Calu3 (cell line): ENCODE measurements around the gene ELF2. TPM values are rescaled to one million over a fixed set of nuclear protein-coding genes. Genes with fewer than 3 reads are reported as not detected.

Experiments
- BruUV-seq: library from RNA; stranded (reverse); fragments of 400-500 nt; replicated peaks from 2 replicates; lab custom pipeline; 2021; lab: Mats Ljungman, UMichigan
- CTCF ChIA-PET: fragments of 300-600 bp; sonication (Branson Sonifier 250); formaldehyde crosslinking; loops from one replicate; lab custom pipeline; 2022; ENCODE audit warnings: antibody characterized with exemption; lab: Charles Lee
- DNase-seq: peaks from one replicate; pipeline ENCODE4 v3.0.0; 2022
- H3K27ac Mint-ChIP-seq: one replicate; pipeline ENCODE4 v1.8.0; 2022; ENCODE audit warnings: mixed read lengths; ENCODE audit not compliant: unreplicated experiment
- H3K27me3 Mint-ChIP-seq: one replicate; pipeline ENCODE4 v1.8.0; 2022; ENCODE audit warnings: mixed read lengths; ENCODE audit not compliant: unreplicated experiment
- H3K36me3 Mint-ChIP-seq: one replicate; pipeline ENCODE4 v1.8.0; 2022; ENCODE audit warnings: mild to moderate bottlenecking, moderate library complexity, mixed read lengths; ENCODE audit not compliant: insufficient read depth, unreplicated experiment
- H3K4me1 Mint-ChIP-seq: one replicate; pipeline ENCODE4 v1.8.0; 2022; ENCODE audit warnings: mild to moderate bottlenecking, low read depth, mixed read lengths; ENCODE audit not compliant: unreplicated experiment
- H3K4me3 Mint-ChIP-seq: one replicate; pipeline ENCODE4 v1.8.0; 2022; ENCODE audit warnings: mild to moderate bottlenecking, low read depth, moderate library complexity, mixed read lengths; ENCODE audit not compliant: unreplicated experiment
- H3K9me3 Mint-ChIP-seq: one replicate; pipeline ENCODE4 v1.8.0; 2022; ENCODE audit warnings: low read depth, mixed read lengths; ENCODE audit not compliant: unreplicated experiment
- intact Hi-C: fragments of 100-400 bp; cut with micrococcal nuclease; formaldehyde crosslinking; loops from one replicate; pipeline ENCODE4 v1.10.0; 2022; ENCODE audit not compliant: unreplicated experiment
- total RNA-seq: library from RNA; stranded (reverse); gene quantifications from 2 replicates; pipeline ENCODE4 v1.2.3, GENCODE V29; 2022
- TF ChIP-seq, protein P1 (sequence below): fragments of 200-600 bp; IDR thresholded peaks from one replicate; pipeline ENCODE4 v1.8.0; 2022; ENCODE audit warnings: antibody characterized with exemption; ENCODE audit not compliant: unreplicated experiment

ELF2 gene
- total RNA-seq, 1 experiment from 2014 or later, result 27.8 TPM

DNA sequence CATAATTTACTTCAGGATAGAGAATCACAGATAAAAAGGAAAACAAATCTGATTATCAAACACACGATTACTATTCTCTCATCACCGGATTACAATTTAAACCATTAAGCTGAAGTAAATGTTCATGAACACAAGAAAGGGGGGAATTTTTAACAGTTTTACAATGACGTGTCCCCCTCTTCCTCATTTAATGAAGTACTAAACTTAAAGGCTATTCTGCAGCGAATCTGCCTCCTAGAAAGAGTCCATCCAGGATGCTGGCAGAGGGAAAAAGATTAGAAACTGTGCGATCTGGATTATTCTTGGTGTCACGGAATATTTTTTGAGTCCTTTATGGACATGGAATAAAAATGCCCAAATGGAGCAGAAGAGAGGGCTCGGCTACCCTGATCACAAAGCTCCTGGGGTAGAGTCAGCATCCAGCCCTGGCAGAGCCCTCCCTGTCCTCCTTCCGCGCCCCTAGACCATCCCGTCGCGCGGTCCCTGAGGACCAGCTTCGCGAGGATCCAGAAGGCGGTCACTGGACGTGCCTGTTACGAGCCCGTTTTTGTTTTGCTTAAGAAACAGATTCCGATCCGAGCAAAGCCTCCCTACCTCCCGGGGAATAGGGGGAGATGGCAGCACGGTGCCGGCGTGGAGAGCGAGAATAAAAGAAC, 1.2 kb downstream of the ELF2 start:
- no peak for DNase-seq
- BruUV-seq, result no TSS peak
- no peaks in the 10 kb centered on the region for H3K9me3 Mint-ChIP-seq
- H3K36me3 Mint-ChIP-seq, result peaks cover 35% of the 10 kb centered on the region
- peak overlapping the region; percentile 90 for H3K4me3 Mint-ChIP-seq
- TF ChIP-seq, protein P1, sequence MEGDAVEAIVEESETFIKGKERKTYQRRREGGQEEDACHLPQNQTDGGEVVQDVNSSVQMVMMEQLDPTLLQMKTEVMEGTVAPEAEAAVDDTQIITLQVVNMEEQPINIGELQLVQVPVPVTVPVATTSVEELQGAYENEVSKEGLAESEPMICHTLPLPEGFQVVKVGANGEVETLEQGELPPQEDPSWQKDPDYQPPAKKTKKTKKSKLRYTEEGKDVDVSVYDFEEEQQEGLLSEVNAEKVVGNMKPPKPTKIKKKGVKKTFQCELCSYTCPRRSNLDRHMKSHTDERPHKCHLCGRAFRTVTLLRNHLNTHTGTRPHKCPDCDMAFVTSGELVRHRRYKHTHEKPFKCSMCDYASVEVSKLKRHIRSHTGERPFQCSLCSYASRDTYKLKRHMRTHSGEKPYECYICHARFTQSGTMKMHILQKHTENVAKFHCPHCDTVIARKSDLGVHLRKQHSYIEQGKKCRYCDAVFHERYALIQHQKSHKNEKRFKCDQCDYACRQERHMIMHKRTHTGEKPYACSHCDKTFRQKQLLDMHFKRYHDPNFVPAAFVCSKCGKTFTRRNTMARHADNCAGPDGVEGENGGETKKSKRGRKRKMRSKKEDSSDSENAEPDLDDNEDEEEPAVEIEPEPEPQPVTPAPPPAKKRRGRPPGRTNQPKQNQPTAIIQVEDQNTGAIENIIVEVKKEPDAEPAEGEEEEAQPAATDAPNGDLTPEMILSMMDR, result no peak
- H3K27ac Mint-ChIP-seq, result peak overlapping the region; percentile 40
- intact Hi-C loops, result loop anchor here (10.0 kb wide), 1 partner anchor 951 kb away; no protein-coding TSS in a partner anchor
- no peaks in the 10 kb centered on the region for H3K4me1 Mint-ChIP-seq
- H3K27me3 Mint-ChIP-seq, result no peaks in the 10 kb centered on the region
- CTCF ChIA-PET, result interaction anchor here (0.6 to 1.8 kb wide), 4 partner anchors 12 to 145 kb away, joined by 5 to 8 read pairs (median 6); partner anchors contain the start of gene NAA15

DNA sequence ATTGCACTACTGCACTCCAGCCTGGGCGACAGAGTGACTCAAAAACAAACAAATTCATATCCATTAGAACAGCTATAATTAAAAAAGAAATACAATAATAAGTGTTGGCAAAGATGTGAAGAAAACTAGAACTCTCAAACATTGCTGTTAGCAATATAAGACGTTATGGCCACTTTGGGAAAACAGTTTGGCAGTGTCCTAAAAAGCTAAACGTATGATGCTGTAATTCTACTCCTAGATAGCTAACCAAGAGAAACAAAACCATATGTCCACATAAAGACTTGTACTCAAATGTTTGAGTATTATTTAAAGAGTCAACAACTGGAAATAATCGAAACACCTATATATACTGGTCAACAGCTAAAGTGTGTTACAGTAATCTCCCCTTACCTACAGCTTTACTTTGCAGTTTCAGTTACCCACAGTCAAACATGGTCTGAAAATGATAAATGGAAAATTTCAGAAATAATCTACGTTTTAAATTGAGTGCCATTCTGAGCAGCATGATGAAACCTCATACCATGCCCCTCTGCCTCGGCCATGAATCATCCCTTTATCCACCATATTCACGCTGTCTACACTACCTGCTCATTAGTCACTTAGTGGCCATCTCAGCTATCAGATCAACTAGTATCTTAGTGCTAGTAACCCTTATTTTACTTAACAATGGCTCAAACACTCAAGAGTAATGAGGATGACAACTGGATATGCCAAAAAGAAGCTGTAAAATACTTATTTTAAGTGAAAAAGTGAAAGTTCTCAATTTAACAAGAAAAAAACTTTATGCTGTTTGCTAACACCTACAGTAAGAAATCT, 4.9 kb downstream of the ELF2 start:
- intact Hi-C loops, result loop anchor here (10.0 kb wide), 1 partner anchor 947 kb away; no protein-coding TSS in a partner anchor
- Mint-ChIP-seq H3K27me3 (no peaks in the 10 kb centered on the region), H3K4me1 (peaks cover 7% of the 10 kb centered on the region), H3K27ac (peak overlapping the region; percentile 76), H3K4me3 (no peak overlapping the region), H3K36me3 (peaks cover 15% of the 10 kb centered on the region), H3K9me3 (no peaks in the 10 kb centered on the region)
- no peak for DNase-seq
- TF ChIP-seq, protein P1, result no peak
- BruUV-seq, result no TSS peak
- CTCF ChIA-PET, result no interaction called here

DNA sequence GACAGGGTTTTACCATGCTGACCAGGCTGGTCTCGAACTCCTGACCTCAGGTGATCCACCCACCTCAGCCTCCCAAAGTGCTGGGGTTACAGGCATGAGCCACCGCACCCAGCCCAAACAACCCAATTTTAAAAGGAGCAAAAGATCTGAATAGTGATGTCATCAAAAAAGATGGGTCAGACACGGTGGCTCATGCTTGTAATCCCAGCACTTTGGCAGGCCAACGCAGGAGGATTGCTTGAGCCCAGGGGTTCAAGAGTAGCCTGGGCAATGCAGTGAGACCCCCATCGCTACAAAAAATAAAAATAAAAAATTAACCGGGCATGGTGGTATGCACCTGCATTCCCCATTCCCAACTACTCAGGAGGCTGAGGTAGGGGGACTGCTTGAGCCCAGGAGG, 6.1 kb downstream of the ELF2 start:
- BruUV-seq, result no TSS peak
- DNase-seq, result no peak
- H3K4me1 Mint-ChIP-seq, result peaks cover 7% of the 10 kb centered on the region
- TF ChIP-seq, protein P1, result no peak
- H3K9me3 Mint-ChIP-seq, result no peaks in the 10 kb centered on the region
- intact Hi-C loops, result loop anchor here (10.0 kb wide), 1 partner anchor 946 kb away; no protein-coding TSS in a partner anchor
- H3K27me3 Mint-ChIP-seq, result no peaks in the 10 kb centered on the region
- CTCF ChIA-PET, result no interaction called here
- no peak overlapping the region for H3K27ac Mint-ChIP-seq
- H3K4me3 Mint-ChIP-seq, result no peak overlapping the region
- peaks cover 3% of the 10 kb centered on the region for H3K36me3 Mint-ChIP-seq

- Mint-ChIP-seq H3K4me1 (peaks cover 7% of the 10 kb centered on the region), H3K36me3 (no peaks in the 10 kb centered on the region), H3K27ac (no peak overlapping the region), H3K27me3 (no peaks in the 10 kb centered on the region), H3K9me3 (no peaks in the 10 kb centered on the region), H3K4me3 (no peak overlapping the region)
- CTCF ChIA-PET, result interaction anchor here (0.6 to 0.9 kb wide), 2 partner anchors 13 to 66 kb away, joined by 3 to 4 read pairs; no protein-coding TSS in a partner anchor
- no TSS peak for BruUV-seq
- DNase-seq, result peak; percentile 9
- intact Hi-C loops, result loop anchor here (2.0 to 5.0 kb wide), 2 partner anchors 69 to 136 kb away; no protein-coding TSS in a partner anchor
- TF ChIP-seq, protein P1, result peak; percentile 29
Observed at GRCh38 chr4:139167774-139168444, 9.1 kb downstream of the ELF2 start.
